GM12878 (cell line): Measurements from ENCODE around the gene PRR35. TPM values are rescaled to one million over a fixed set of nuclear protein-coding genes. Genes with fewer than 3 reads are reported as not detected.

Experiments
- ATAC-seq: fragments of 200-7000 bp; cut with Tn5 transposase; 3 replicates; pipeline ENCODE4 v1.9.1; 2020; ENCODE audit warnings: mild to moderate bottlenecking, moderate library complexity
- BruUV-seq: library from RNA; stranded (reverse); fragments of 400-500 nt; replicated peaks from 2 replicates; lab custom pipeline; 2021; lab: Mats Ljungman, UMichigan
- CTCF ChIA-PET: fragments of 300-600 bp; sonication (Branson Sonifier 250); formaldehyde crosslinking; extraction: SDS; loops from one replicate; lab custom pipeline; 2021; ENCODE audit warnings: inconsistent platforms; lab: Yijun Ruan, JAX
- POLR2A ChIA-PET: fragments of 350-600 bp; formaldehyde crosslinking; extraction: SDS; loops from one replicate; lab custom pipeline; 2021; ENCODE audit warnings: inconsistent platforms; lab: Charles Lee
- RAD21 ChIA-PET: fragments of 300-600 bp; sonication (Branson Sonifier 250); formaldehyde crosslinking; loops from one replicate; lab custom pipeline; 2023; ENCODE audit warnings: antibody characterized with exemption; ENCODE audit not compliant: unreplicated experiment; lab: Charles Lee
- SMC1A ChIA-PET: fragments of 300-600 bp; sonication (Branson Sonifier 250); formaldehyde crosslinking; loops from one replicate; lab custom pipeline; 2023; ENCODE audit not compliant: unreplicated experiment, uncharacterized antibody; lab: Charles Lee
- DNase-seq: peaks from one replicate; pipeline ENCODE4 v3.0.0-alpha.2; 2011; ENCODE audit warnings: low read depth, low spot score
- FAIRE-seq: peaks from 3 replicates; lab custom pipeline; 2011; peaks lifted over from hg19 to GRCh38; lab: Jason Lieb, UNC
- H2AFZ ChIP-seq: 2 replicates; pipeline ENCODE4 v1.6.0; 2011; ENCODE audit warnings: low read depth, low read length, control low read depth; ENCODE audit not compliant: control insufficient read depth
- H3K27ac ChIP-seq: 2 replicates; pipeline ENCODE4 v1.5.1; 2011; ENCODE audit warnings: control low read depth; ENCODE audit not compliant: control insufficient read depth, insufficient read depth
- H3K27me3 ChIP-seq, 2 experiments: replicated peaks in 1 of 2; 2 replicates each; pipeline versions ENCODE4 v1.6.0 to v1.6.1; 2011; ENCODE audit warnings: low read length in 1 of 2; ENCODE audit not compliant: control insufficient read depth in 2 of 2, insufficient read depth in 2 of 2
- H3K36me3 ChIP-seq, 2 experiments: 2 replicates each; pipeline ENCODE4 v1.5.1; 2011; ENCODE audit warnings: low read length in 1 of 2; ENCODE audit not compliant: control insufficient read depth in 2 of 2, insufficient read depth in 2 of 2
- H3K4me1 ChIP-seq: 2 replicates; pipeline ENCODE4 v1.6.1; 2011; ENCODE audit warnings: mild to moderate bottlenecking, low read length, moderate library complexity, mixed read lengths; ENCODE audit not compliant: control insufficient read depth, insufficient read depth
- H3K4me2 ChIP-seq: 2 replicates; pipeline ENCODE4 v1.6.0; 2011; ENCODE audit warnings: control low read depth; ENCODE audit not compliant: control insufficient read depth, insufficient read depth
- H3K4me3 ChIP-seq: fragments of 200-600 bp; sonication (generic); 2 replicates; pipeline ENCODE4 v1.5.1; 2016
- H3K79me2 ChIP-seq: 2 replicates; pipeline ENCODE4 v1.6.0; 2011; ENCODE audit warnings: low read length; ENCODE audit not compliant: control insufficient read depth, insufficient read depth
- H3K9ac ChIP-seq: 2 replicates; pipeline ENCODE4 v1.8.0; 2011; ENCODE audit warnings: low read length, control low read depth, mixed read lengths; ENCODE audit not compliant: control insufficient read depth, insufficient read depth
- H3K9me3 ChIP-seq: replicated peaks from 3 replicates; pipeline ENCODE4 v1.5.1; 2011; ENCODE audit warnings: mild to moderate bottlenecking, low read length; ENCODE audit not compliant: control insufficient read depth, insufficient read depth
- H4K20me1 ChIP-seq: 2 replicates; pipeline ENCODE4 v1.6.0; 2011; ENCODE audit not compliant: control insufficient read depth, insufficient read depth
- IRF4 ChIP-seq: IDR thresholded peaks from 2 replicates; pipeline ENCODE4 v1.6.1; 2011; ENCODE audit warnings: low read depth, low read length
- POLR2A ChIP-seq: IDR thresholded peaks from 2 replicates; pipeline ENCODE4 v1.6.1; 2011; ENCODE audit warnings: low read depth, mild to moderate bottlenecking, low read length
- USF1 ChIP-seq: IDR thresholded peaks from 2 replicates; pipeline ENCODE4 v1.6.1; 2011; ENCODE audit warnings: borderline replicate concordance, low read depth, mild to moderate bottlenecking, moderate library complexity, mixed read lengths, low read length; ENCODE audit not compliant: insufficient read depth; ENCODE audit errors: extremely low read length
- ZNF217 ChIP-seq: fragments of 450-650 bp; IDR thresholded peaks from 2 replicates; pipeline ENCODE4 v1.6.1; 2017; ENCODE audit warnings: antibody characterized with exemption, mild to moderate bottlenecking
- ZNF592 ChIP-seq: fragments of 450-650 bp; IDR thresholded peaks from 2 replicates; pipeline ENCODE4 v1.6.1; 2017; ENCODE audit warnings: mild to moderate bottlenecking, moderate library complexity
- WGBS: methylation state at CpG from one replicate; pipeline ENCODE4 v1.1.6; 2016; ENCODE audit warnings: low lambda C conversion rate; ENCODE audit not compliant: insufficient replicate concordance, insufficient coverage; ENCODE audit errors: missing lambda C conversion rate; 5-methylcytosine and 5-hydroxymethylcytosine counted together
- in situ Hi-C: fragments of 300-500 bp; cut with MboI; formaldehyde crosslinking; loops from 9 replicates; pipeline ENCODE4 v1.14.3; 2018; ENCODE audit warnings: mixed read lengths
- intact Hi-C: fragments of 100-400 bp; cut with micrococcal nuclease; formaldehyde crosslinking; loops from one replicate; pipeline ENCODE4 v1.14.2; 2022; ENCODE audit not compliant: unreplicated experiment
- polyA plus RNA-seq, 11 experiments: library from polyadenylated mRNA; depleted of rRNA in 4 of 11; unstranded in 6 of 11; stranded (reverse) in 5 of 11; fragments of >200 nt; fragmentation: Nextera tagmentation in 4 of 11; fragmentation: Illumina TruSeq in 1 of 11; extraction: Ambion mirVana in 4 of 11; extraction: Trizol in 1 of 11; gene quantifications; 1 replicate in 1 of 11; 2 replicates in 10 of 11; pipeline versions ENCODE4 v1.2.1 to v1.2.3, GENCODE V29; 2011 to 2016; ENCODE audit warnings: inconsistent platforms in 2 of 11, missing spikeins in 2 of 11, low read depth in 1 of 11
- total RNA-seq, 4 experiments: library from RNA; depleted of rRNA in 3 of 4; stranded (reverse); fragments of >200 nt in 3 of 4; fragmentation: Illumina TruSeq in 1 of 4; extraction: Trizol in 1 of 4; gene quantifications; 2 replicates each; pipeline versions ENCODE4 v1.2.1 to v1.2.3, GENCODE V29; 2013 to 2021

Gene PRR35
- total and polyA plus RNA-seq, 10 of the 15 experiments (the other 5 are each of a cell fraction or from before 2014, with no cell fraction given), result not detected

GRCh38 chr16:524274-525040 is 35.7 kb upstream of the PRR35 start:
- Histone ChIP-seq H3K27me3 (no peaks in the 10 kb centered on the region), H4K20me1 (no peaks in the 10 kb centered on the region; the same call in 1 of the 2 replicates), H3K36me3 (peaks cover 0 to 2% of the 10 kb centered on the region in 2 experiments; a peak in 3 of 4 replicates), H3K9ac (no peak overlapping the region), H3K9me3 (no peaks in the 10 kb centered on the region), H3K27ac (peak overlapping the region; percentile 91), H2AFZ (no peak overlapping the region), H3K4me1 (peaks cover 27% of the 10 kb centered on the region), H3K4me2 (peak overlapping the region; percentile 99), H3K4me3 (no peak overlapping the region), H3K79me2 (peaks cover 35% of the 10 kb centered on the region)
- intact Hi-C loops (loop anchor here (5.0 kb wide), 2 partner anchors 43 to 113 kb away; partner anchors contain the start of genes METTL26, NHLRC4 and PIGQ), in situ Hi-C loops (no loop called here)
- ChIA-PET POLR2A (no interaction called here), RAD21 (no interaction called here), SMC1A (no interaction called here), CTCF (no interaction called here)
- no peak for TF ChIP-seq ZNF217
- no peak for TF ChIP-seq ZNF592
- no peak for TF ChIP-seq IRF4
- no peak for TF ChIP-seq USF1
- TF ChIP-seq POLR2A, result peak; percentile 32; the same call in 1 of the 2 replicates
- FAIRE-seq (no peak), ATAC-seq (no peak), DNase-seq (no peak)
- no TSS peak for BruUV-seq
- 94% methylated on average over 24 of the region's 24 CpGs for WGBS
